ENCODE data around the gene MMP24.
"Not testable (repeated sequence)": the region's sequence is repeated elsewhere in the genome, so short reads cannot be mapped to it uniquely, and the experiment has no call there.

Gene MMP24

DNA sequence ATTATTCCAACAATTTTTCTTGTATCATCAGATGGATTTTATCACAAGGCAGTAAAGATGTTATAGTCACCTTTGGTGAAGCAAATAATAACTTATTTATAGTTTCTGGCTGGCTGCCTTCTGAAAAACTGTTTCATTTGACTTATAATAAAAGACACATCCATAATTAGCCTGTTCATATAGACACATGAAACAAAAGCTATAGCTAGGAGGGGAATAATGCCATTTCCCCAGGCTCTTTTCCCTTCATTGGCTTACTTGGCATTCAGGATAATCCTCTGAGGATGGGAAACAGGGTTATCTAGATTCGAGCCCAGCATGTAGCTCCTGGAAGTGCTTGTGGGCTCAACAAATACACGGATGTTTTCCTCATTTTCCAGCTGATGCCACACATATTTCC is 17.5 kb downstream of the MMP24 start:
- H3K4me3 ChIP-seq (ENCODE audit: low read depth, low read length) = no peak overlapping the region
- CTCF ChIA-PET = interaction anchor here (0.9 to 1.7 kb wide), 3 partner anchors 10 to 35 kb away, joined by 3 to 6 read pairs (median 3); no protein-coding TSS in a partner anchor
- TF ChIP-seq, protein P1, sequence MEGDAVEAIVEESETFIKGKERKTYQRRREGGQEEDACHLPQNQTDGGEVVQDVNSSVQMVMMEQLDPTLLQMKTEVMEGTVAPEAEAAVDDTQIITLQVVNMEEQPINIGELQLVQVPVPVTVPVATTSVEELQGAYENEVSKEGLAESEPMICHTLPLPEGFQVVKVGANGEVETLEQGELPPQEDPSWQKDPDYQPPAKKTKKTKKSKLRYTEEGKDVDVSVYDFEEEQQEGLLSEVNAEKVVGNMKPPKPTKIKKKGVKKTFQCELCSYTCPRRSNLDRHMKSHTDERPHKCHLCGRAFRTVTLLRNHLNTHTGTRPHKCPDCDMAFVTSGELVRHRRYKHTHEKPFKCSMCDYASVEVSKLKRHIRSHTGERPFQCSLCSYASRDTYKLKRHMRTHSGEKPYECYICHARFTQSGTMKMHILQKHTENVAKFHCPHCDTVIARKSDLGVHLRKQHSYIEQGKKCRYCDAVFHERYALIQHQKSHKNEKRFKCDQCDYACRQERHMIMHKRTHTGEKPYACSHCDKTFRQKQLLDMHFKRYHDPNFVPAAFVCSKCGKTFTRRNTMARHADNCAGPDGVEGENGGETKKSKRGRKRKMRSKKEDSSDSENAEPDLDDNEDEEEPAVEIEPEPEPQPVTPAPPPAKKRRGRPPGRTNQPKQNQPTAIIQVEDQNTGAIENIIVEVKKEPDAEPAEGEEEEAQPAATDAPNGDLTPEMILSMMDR (IDR thresholded peaks at IDR 0.05; ENCODE audit: insufficient read depth, low read length, missing control alignments) = no peak
- POLR2A ChIA-PET = no interaction called here
- DNase-seq (ENCODE audit: low read depth, low spot score) = no peak

DNA sequence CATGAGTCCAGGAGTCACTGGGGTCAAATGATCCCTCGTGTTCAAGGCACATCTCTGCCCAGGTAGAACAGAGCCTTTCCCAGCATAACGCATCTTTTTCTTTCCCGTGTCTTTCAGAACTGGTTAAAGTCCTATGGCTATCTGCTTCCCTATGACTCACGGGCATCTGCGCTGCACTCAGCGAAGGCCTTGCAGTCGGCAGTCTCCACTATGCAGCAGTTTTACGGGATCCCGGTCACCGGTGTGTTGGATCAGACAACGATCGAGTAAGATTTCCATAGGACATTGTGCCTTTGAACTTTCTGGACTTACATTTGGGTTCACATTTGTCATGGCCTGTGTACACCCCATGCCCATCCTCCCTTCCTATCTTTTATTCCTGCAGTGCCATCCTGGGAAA is 20.2 kb downstream of the MMP24 start:
- no peak overlapping the region for H3K4me3 ChIP-seq (ENCODE audit: low read depth, low read length)
- ChIA-PET CTCF (interaction anchor here (0.9 to 1.7 kb wide), 2 partner anchors 19 to 102 kb away, joined by 3 to 4 read pairs; no protein-coding TSS in a partner anchor), POLR2A (no interaction called here)
- TF ChIP-seq, protein P1 (IDR thresholded peaks at IDR 0.05; ENCODE audit: insufficient read depth, low read length, missing control alignments) = no peak
- DNase-seq (ENCODE audit: low read depth, low spot score) = no peak

DNA sequence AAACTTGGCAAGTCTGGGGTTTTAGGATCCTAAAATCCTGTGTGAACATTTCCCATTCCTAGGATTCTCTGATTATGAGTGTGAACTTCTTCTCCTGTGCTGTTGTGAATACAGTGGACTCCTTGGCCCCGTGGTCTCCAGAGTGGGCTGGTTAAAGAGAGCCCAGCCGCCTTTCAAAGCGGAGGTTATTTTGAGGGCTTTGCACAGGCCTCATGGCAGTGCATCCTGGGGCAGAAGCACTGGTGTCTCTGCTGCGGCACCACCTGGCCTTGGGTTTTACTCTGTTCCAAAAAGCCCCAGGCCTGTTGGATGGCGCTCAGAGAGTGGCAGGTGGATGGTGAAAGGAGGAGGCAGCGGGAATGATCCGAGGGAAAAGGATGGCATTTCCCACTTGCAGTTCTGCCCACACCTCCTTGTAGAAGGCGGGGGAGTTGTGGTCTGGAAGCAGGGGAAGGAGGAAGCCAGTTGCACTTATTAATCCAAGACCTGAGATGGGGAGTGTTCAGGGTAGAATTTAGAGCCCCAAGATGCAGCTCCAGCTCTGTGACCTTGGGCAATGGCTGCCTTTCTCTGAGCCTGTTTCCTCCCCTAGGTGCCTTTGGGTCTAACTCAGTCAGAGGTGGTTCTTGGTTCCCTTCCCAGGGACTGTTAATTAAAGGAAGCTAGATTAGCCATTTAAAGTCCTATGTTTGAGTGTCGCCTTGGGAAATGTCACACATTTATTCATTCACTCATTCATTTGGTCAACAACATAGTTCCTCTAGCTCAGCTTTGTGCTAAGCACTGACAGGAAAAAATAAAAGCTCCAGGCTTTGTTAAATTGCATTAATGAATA is 22.4 kb downstream of the MMP24 start:
- TF ChIP-seq, protein P1 (IDR thresholded peaks at IDR 0.05; ENCODE audit: insufficient read depth, low read length, missing control alignments) = no peak
- no peak for DNase-seq (ENCODE audit: low read depth, low spot score)
- POLR2A ChIA-PET = no interaction called here
- no peak overlapping the region for H3K4me3 ChIP-seq (ENCODE audit: low read depth, low read length)
- CTCF ChIA-PET = interaction anchor here (1.0 to 1.8 kb wide), 5 partner anchors 9 to 40 kb away, joined by 3 to 5 read pairs (median 4); no protein-coding TSS in a partner anchor

DNA sequence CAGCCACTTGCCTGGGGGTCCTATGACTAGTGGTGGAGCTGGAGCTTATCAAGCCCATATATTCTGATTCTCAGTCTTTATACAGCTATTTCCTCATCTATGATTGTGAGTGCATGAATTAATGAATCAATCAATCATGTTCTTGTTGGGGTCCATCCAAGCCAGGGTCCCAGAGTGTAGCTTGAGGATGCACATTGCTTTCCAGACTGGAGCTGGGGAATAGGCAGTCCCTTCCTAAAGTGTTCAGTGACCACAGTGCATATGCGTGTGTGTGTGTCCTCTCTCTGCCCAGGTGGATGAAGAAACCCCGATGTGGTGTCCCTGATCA is 25.1 kb downstream of the MMP24 start:
- H3K4me3 ChIP-seq (ENCODE audit: low read depth, low read length) = no peak overlapping the region
- ChIA-PET CTCF (interaction anchor here (0.7 to 0.8 kb wide), 2 partner anchors 18 to 155 kb away, joined by 3 read pairs; no protein-coding TSS in a partner anchor), POLR2A (no interaction called here)
- TF ChIP-seq, protein P1 (IDR thresholded peaks at IDR 0.05; ENCODE audit: insufficient read depth, low read length, missing control alignments) = no peak
- DNase-seq (ENCODE audit: low read depth, low spot score) = no peak

DNA sequence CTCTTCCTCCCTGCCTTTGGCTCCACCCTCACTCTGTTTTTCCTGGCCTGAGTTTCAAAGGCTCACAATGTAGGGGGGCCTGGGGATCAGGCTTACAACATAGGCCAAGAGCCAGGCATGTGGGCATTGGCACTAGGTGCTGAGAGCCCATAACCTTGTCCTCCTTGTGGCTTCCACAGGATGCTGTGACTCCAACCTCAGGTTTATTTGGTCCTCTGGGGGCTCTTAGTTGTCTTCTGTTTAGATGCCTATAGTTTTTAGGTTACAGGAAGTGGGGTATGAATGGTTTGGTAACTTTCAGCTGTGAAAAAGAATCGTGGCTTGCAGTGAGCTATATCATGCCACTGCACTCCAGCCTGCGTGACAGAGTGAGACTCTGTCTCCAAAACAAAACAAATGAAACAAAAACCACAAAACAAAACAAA is 25.6 kb downstream of the MMP24 start:
- ChIA-PET CTCF (interaction anchor here (0.7 kb wide), 1 partner anchor 156 kb away, joined by 3 read pairs; no protein-coding TSS in a partner anchor), POLR2A (no interaction called here)
- TF ChIP-seq, protein P1 (IDR thresholded peaks at IDR 0.05; ENCODE audit: insufficient read depth, low read length, missing control alignments) = no peak
- no peak overlapping the region for H3K4me3 ChIP-seq (ENCODE audit: low read depth, low read length)
- DNase-seq (ENCODE audit: low read depth, low spot score) = no peak

DNA sequence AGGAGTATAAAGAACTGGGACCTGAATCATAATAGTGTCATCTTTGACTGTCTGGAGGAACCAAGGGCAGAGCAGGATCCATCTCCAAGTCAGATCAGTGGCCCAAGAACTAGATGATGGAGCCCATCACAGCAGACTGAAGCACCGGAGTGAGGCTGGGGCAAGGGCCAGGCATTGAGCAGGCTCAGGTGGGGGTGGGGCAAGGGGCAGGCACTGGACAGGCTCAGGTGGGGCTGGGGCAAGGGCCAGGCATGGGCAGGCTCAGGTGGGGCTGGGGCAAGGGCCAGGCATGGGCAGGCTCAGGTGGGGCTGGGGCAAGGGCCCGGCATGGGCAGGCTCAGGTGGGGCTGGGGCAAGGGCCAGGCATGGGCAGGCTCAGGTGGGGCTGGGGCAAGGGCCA is 26.1 kb downstream of the MMP24 start:
- CTCF ChIA-PET; H3K4me3 ChIP-seq (ENCODE audit: low read depth, low read length); DNase-seq (ENCODE audit: low read depth, low spot score); POLR2A ChIA-PET: not testable (repeated sequence)

Measured in AG04449 (cell line).